Activated CD4-positive, alpha-beta T cell treated with anti-CD3 and anti-CD28 coated beads, Interleukin-2, Interleukin-6, amounts not matched to agents 100 ng/mL and 50 ng/mL, durations not matched to agents 16 hours and 8 hours (primary cell): ENCODE results near the gene BCL2L1.
A peak's percentile ranks its signal among the peaks of the same experiment; 100 is the strongest.
"Not testable (repeated sequence)": the region's sequence is repeated elsewhere in the genome, so short reads cannot be mapped to it uniquely, and the experiment has no call there.

Experiments used
- DNase-seq: peaks from one replicate; pipeline ENCODE4 v3.0.0-alpha.2; 2020

BCL2L1 gene

DNA sequence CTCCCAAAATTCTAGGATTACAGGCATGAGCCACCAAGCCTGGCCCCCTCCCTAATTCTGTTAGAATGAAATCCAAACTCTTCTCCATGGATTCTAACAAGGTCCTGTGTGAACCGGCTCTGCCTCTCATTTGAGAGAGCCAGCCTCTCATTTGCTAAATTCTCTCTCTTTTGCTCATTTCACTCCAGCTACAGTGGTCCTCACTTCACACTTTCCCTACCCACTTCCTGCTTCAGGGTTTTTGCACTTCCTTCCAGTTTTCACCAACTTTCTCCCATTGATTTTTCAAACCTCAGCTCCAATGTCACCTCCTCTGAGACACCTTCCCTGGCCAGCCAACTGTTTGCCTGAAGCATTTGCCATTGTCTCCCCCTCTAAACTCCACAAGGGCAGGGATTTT lies 79.8 kb downstream of the BCL2L1 start:
- peak; percentile 18 for DNase-seq

GRCh38 chr20:31641391-31641790 lies 81.3 kb downstream of the BCL2L1 start:
- no peak for DNase-seq

GRCh38 chr20:31640259-31640658 lies 82.4 kb downstream of the BCL2L1 start:
- DNase-seq, result no peak

DNA sequence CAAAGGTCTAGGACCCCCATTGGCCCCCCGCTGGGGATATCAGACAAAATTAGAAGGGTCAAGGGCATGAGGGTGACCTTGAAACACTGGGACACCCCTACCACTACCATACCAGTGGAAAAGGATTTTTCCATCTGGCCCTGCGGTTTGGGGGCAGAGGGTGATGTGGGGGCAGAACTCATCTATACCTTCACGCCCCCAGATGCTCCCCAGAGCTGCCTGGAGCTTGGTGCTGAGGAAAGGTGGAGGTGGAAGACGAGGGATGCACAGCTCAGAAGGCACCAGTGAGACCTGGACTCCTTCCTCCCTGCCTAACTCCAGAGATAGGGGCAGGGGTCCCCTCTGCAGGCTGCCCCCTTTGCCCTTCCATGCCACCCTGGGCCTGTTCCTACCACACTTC lies 83.9 kb downstream of the BCL2L1 start:
- DNase-seq, result no peak

DNA sequence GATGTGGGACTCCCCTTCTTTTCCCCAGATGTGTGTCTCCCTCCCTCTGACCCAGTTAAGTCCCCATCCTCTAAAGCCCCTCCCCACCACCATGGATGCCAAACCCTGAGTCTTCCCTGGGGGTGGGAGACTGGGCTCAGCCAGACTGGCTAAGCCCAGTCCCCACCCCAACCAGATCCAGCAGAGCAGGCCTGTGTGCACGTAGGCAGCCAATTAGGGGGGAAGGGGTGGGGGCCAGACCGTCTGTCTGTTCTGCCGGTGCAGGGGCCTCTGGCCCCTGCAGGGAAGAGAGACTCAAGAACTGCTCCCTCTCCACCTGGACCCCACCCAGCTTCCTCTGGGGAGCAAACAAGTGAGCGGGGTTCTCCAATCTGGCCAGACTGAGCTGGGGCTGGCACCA lies 84.4 kb downstream of the BCL2L1 start:
- DNase-seq, result no peak

DNA sequence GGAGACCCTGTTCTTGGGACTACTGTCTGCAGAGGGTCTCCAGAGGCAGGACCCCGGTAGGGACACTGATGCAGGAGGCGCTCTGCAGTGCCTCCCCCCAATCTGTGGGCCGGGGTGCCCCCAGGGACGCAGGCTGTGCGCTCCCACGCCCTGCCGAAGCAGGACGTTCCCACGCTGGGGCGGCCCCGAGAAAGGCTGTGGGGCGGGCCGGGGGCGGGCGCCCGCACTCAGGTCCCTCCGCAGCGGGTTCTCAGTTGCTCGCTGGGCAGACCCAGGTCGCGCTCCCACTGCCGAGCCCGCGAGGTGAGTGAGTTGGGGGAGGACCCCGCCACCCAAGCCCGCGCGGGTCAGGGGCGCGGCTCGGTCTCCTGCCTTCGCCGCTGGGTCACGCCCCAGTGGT lies 85.0 kb downstream of the BCL2L1 start, which contains the start of gene COX4I2:
Gene COX4I2 (plus strand): TSS at position 253 of the 400 bp plus-strand sequence. CDS start 1,106 bp downstream, outside the sequence.
- DNase-seq, result no peak

DNA sequence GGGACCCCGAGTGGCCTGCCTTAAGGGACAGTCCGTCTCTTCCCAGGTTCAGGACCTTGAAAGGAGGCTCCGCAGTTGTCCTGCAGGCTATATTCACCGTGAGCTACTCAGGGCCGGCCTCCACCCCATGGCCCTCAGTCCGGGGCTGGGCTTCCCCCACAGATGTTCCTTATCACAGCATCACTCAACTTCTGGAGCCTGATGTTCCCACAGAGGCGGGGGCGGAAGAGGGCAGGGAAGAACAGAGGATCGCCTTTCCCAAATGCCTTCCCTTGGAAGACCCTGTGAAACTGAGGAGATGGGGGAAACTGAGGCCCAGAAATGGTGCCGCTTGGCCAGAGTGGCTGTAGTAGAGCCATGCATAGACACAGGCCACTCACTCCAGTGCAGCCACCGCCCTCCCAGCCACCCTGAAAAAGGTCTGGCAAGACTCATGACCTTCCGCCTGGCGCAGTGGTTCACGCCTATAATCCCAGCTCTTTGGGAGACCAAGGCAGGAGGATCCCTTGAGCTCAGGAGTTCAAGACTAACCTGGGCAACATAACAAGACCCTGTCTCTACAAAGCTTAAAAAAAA lies 89.2 kb downstream of the BCL2L1 start:
- DNase-seq, result no peak

- DNase-seq, result no peak
Observed at GRCh38 chr20:31632548-31633338, 89.9 kb downstream of the BCL2L1 start.

GRCh38 chr20:31630187-31630790 lies 92.4 kb downstream of the BCL2L1 start:
- DNase-seq, result no peak

GRCh38 chr20:31628057-31628456 lies 94.6 kb downstream of the BCL2L1 start:
- DNase-seq, result not testable (repeated sequence)

DNA sequence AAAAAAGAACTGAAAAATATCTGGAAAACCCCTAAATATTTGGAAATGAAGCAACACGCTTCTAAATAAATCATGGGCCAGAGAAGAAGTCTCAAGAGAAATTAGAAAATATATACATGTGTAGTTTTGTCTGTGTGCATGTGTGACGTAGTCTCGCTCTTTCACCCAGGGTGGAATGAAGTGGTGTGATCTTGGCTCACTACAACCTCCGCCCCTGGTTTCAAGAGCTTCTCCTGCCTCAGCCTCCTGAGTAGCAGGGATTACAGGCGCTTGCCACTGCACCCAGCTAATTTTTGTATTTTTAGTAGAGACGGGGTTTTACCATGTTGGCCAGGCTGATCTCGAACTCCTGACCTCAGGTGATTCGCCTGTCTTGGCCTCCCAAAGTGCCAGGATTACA lies 96.1 kb downstream of the BCL2L1 start:
- DNase-seq, result not testable (repeated sequence)

GRCh38 chr20:31623123-31623505 lies 99.6 kb downstream of the BCL2L1 start:
- DNase-seq, result not testable (repeated sequence)

GRCh38 chr20:31620246-31620645 lies 102.4 kb downstream of the BCL2L1 start:
- no peak for DNase-seq

DNA sequence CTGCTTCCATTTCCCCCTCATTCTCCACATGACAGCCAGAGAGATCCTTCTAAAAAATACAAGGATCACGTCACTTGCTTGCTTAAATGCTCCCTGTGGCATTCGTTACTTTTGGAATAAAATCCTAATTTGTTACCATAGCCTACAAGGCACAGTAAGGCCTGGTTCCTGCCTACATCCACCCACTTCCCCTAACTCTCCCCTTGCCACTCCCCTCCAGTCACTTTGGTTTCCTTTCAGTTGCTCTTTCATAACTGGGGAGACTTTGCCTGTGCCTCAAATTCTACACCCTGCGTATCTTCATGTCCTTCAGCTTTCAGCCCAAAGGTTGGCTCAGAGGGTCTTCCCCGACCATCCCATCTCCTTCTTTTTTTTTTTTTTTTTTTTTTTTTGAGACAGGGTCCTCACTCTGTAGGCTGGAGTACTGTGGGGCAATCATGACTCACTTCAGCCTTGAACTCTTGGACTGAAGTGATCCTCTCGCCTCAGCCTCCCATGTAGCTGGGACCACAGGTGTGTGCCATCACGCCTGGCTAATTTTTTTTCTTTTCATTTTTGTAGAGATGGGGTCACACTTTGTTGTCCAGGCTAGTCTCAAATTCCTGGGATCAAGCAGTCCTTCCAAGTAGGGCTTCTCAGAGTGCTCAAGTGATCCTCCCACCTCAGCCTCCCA lies 105.1 kb downstream of the BCL2L1 start:
- DNase-seq, result no peak

- DNase-seq, result no peak
Observed at GRCh38 chr20:31615416-31615815, 107.3 kb downstream of the BCL2L1 start.
